Esophagus (tissue), 2 donors: ENCODE data around the gene MSI2. TPM values are rescaled to one million over a fixed set of nuclear protein-coding genes. Genes with fewer than 3 reads are reported as not detected.

Experiments used
- H3K27ac ChIP-seq, 2 donors: one replicate each; pipeline ENCODE4 v1.5.1; 2013; ENCODE audit warnings: low read depth in 2 of 2, mild to moderate bottlenecking in 2 of 2, inconsistent platforms in 1 of 2, low read length in 1 of 2, moderate library complexity in 1 of 2
- H3K27me3 ChIP-seq, 2 donors: one replicate each; pipeline ENCODE4 v1.6.1; 2013; ENCODE audit warnings: low read length in 2 of 2, control low read depth in 1 of 2, mild to moderate bottlenecking in 1 of 2; ENCODE audit not compliant: insufficient read depth in 2 of 2, control insufficient read depth in 1 of 2
- H3K36me3 ChIP-seq, 2 donors: one replicate each; pipeline ENCODE4 v1.6.1; 2013; ENCODE audit warnings: low read length in 1 of 2; ENCODE audit not compliant: control insufficient read depth in 2 of 2, insufficient read depth in 2 of 2
- H3K4me1 ChIP-seq, 2 donors: one replicate each; pipeline ENCODE4 v1.6.1; 2013; ENCODE audit warnings: low read length in 1 of 2; ENCODE audit not compliant: control insufficient read depth in 2 of 2, insufficient read depth in 2 of 2
- H3K4me3 ChIP-seq, 2 donors: one replicate each; pipeline ENCODE4 v1.5.1; 2013; ENCODE audit warnings: low read length in 2 of 2, mild to moderate bottlenecking in 2 of 2, low read depth in 1 of 2, moderate library complexity in 1 of 2
- H3K9me3 ChIP-seq, 2 donors: one replicate each; pipeline ENCODE4 v1.6.1; 2013; ENCODE audit warnings: mild to moderate bottlenecking in 2 of 2, low read depth in 1 of 2, low read length in 1 of 2, moderate library complexity in 1 of 2; ENCODE audit not compliant: control insufficient read depth in 2 of 2, insufficient read depth in 1 of 2
- WGBS, 2 donors: extraction: QIAGEN DNeasy Blood & Tissue Kit; methylation state at CpG; one replicate each; pipeline ENCODE4 v1.1.7; 2013; 5-methylcytosine and 5-hydroxymethylcytosine counted together
- polyA plus RNA-seq, 2 donors: library from polyadenylated mRNA; stranded (reverse); fragments of 200-250 nt; gene quantifications; one replicate each; pipeline ENCODE4 v1.2.3, GENCODE V29; 2013
- donor health status: healthy with polysubstance abuse.
- donor health status: Bipolar disorder and iron deficiency.

Gene MSI2
- polyA plus RNA-seq, 2 donors, result 7.8 to 8.2 TPM

DNA sequence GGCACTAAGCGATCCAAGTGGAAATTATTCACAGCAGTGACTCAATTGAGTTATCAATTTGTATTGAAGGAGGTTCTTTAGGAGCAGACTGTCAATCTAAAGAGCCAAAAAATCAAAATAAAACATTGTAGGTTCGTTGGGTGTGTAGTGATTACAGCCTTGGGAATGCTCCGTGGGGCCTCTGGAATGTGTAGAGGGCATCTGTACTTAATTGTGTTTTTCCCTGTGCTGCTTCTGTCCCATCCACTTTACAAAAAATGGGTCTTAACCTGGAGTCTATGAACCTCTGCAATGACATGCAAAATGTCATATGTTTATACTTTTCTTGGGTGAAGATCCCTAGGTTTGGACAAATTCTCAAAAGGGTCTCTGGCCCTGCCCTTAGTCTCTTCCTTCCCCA, 273.7 kb downstream of the MSI2 start:
- Histone ChIP-seq H3K36me3 (peaks cover 0 to 9% of the 10 kb centered on the region in 2 donors), H3K4me3 (no peak overlapping the region), H3K9me3 (no peaks in the 10 kb centered on the region), H3K27me3 (no peaks in the 10 kb centered on the region), H3K4me1 (peaks cover 2% of the 10 kb centered on the region in 2 donors), H3K27ac (no peak overlapping the region)
- WGBS, 2 donors, result 77 to 80% methylated on average over 3 of the region's 3 CpGs

DNA sequence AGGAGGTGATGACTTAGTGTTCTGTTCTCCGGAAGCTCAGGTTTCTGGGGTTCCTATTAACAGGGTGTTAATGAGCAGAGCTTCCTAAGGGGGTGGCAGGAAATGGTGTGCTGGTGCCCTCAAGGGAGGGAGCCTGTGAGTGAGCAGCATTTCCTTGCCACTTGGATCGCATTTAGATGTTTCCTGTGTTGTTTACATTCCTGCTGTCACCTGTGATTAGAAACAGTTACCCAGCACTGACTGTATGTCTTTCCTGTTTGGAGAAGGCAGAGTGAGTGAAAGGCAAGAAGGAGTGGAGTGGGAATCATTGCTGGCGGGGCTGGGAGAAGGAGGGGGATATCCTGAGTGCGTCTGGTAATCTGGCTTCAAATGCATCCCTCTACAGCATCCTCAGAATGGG, 274.2 kb downstream of the MSI2 start:
- H3K4me1 ChIP-seq, result peaks cover 3 to 5% of the 10 kb centered on the region in 2 donors
- no peak overlapping the region for H3K4me3 ChIP-seq
- 75 to 77% methylated on average over 4 of the region's 4 CpGs for WGBS, 2 donors

DNA sequence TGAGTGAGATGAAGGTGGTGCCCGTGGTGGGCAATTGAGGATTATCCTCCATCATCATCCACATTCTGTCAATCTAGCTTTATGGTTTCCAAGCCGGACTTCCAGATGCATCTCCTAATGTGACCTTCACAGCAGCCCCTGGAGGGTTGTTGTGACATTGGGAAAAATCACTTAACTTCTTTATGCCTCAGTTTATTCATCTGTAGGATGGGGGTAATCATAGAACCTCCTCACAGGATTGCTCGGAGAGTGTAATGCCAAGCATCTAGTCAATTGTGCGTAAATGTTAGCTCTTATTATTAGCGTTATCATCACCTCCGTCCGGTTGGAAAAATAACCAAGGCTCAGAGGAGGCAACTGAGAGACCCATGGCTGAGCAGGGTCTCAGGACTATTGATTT, 274.8 kb downstream of the MSI2 start:
- Histone ChIP-seq H3K4me3 (no peak overlapping the region), H3K36me3 (peaks cover 0 to 9% of the 10 kb centered on the region in 2 donors), H3K27ac (no peak overlapping the region), H3K4me1 (peaks cover 3 to 5% of the 10 kb centered on the region in 2 donors), H3K9me3 (no peaks in the 10 kb centered on the region), H3K27me3 (no peaks in the 10 kb centered on the region)
- WGBS, 2 donors, result 95 to 97% methylated on average over 7 of the region's 7 CpGs

More for the DNA sequence above, 274.2 kb downstream of the MSI2 start:
- peaks cover 0 to 9% of the 10 kb centered on the region in 2 donors for H3K36me3 ChIP-seq
- H3K9me3 ChIP-seq, result no peaks in the 10 kb centered on the region
- H3K27me3 ChIP-seq, result no peaks in the 10 kb centered on the region
- no peak overlapping the region for H3K27ac ChIP-seq

DNA sequence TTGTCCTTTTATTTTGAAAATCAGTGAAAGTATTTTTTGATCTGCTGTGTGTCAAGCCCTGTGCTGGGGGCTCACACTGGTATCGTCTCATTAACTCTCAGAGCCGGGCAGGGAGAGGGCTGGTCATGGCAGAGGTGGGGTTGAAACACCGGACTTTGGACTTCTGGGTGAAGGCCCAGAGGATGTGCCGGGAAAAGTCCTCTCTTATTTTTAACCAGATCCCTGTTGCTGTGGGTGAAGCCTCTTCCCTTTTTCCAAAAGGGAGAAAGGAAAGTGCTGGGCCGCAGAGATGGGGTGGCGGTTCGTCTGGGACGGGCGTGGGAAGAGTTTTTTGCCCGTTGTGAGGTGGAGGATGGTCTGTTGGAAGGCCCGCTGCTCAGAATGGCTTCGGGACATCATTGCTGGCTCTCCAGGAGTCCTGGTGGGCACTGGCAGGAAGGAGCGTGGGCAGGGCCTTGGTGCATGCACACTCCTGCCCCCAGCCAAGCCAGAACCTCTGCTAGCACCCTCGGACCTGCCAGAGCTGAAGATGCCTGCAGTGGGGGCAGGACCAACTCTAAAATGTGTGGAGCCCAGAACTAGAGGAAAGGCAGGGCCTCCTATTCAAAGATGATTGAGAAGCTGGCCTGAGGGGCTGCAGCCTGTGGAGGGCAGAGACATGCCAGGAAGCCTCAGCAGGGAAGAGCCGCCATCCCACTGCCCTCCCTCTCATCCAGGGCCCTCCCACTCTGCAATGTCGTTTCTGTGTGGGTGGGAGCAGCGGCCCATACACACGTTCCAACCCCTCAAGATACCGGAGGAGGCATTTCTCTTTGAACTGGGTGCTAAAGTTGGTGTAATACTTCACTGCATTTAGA, 275.6 kb downstream of the MSI2 start:
- Histone ChIP-seq H3K36me3 (peaks cover 0 to 9% of the 10 kb centered on the region in 2 donors), H3K9me3 (no peaks in the 10 kb centered on the region), H3K4me1 (peaks cover 3 to 5% of the 10 kb centered on the region in 2 donors), H3K27me3 (no peaks in the 10 kb centered on the region), H3K27ac (no peak overlapping the region), H3K4me3 (no peak overlapping the region)
- 78 to 81% methylated on average over 19 of the region's 19 CpGs for WGBS, 2 donors

DNA sequence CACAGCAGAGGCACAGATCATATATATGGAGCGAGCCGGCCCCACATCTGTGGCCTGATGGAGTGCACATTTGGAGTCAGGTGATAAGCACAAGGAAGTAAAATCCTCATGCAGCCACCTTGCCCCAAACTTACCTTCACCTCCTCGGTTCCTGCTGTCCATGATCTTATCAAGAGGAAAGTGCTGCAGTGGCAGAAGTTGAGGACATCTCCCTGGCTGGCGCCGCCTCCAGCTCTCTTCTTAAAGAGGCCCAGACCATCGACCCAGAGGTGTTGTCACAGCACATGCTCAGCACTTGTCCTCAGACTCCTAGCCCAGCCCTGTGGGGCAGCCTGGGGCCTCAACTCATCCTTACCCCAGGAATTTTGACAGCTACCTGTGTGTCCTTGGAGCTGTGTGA, 276.2 kb downstream of the MSI2 start:
- no peaks in the 10 kb centered on the region for H3K27me3 ChIP-seq
- no peak overlapping the region for H3K4me3 ChIP-seq
- 83 to 87% methylated on average over 6 of the region's 6 CpGs for whole genome bisulfite sequencing, 2 donors
- H3K27ac ChIP-seq, result no peak overlapping the region
- H3K9me3 ChIP-seq, result no peaks in the 10 kb centered on the region
- H3K36me3 ChIP-seq, result peaks cover 0 to 9% of the 10 kb centered on the region in 2 donors
- H3K4me1 ChIP-seq, result peaks cover 3 to 5% of the 10 kb centered on the region in 2 donors

DNA sequence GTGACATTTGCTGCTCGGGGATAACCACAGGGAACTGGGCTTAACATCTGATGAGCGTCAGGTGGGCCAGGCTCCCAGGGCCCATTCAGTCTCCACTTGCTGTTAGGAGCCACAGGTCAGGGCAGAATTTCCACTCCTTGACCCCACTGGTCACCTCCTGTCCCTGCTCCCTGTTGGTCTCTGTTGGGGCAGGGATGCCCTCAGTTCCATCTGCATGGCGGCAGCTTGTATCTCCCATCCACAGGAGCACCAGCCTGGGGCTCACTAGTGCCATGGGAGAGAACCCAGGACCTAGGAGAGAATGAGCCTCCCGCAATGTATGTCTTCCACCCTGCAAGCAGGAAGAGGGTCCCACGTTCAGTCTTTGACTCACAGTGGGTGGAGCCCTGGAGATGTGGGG, 276.6 kb downstream of the MSI2 start:
- H3K27ac ChIP-seq, result no peak overlapping the region
- H3K27me3 ChIP-seq, result no peaks in the 10 kb centered on the region
- 75 to 88% methylated on average over 5 of the region's 5 CpGs for WGBS, 2 donors
- peaks cover 0 to 9% of the 10 kb centered on the region in 2 donors for H3K36me3 ChIP-seq
- no peaks in the 10 kb centered on the region for H3K9me3 ChIP-seq
- no peak overlapping the region for H3K4me3 ChIP-seq
- peaks cover 3 to 5% of the 10 kb centered on the region in 2 donors for H3K4me1 ChIP-seq

DNA sequence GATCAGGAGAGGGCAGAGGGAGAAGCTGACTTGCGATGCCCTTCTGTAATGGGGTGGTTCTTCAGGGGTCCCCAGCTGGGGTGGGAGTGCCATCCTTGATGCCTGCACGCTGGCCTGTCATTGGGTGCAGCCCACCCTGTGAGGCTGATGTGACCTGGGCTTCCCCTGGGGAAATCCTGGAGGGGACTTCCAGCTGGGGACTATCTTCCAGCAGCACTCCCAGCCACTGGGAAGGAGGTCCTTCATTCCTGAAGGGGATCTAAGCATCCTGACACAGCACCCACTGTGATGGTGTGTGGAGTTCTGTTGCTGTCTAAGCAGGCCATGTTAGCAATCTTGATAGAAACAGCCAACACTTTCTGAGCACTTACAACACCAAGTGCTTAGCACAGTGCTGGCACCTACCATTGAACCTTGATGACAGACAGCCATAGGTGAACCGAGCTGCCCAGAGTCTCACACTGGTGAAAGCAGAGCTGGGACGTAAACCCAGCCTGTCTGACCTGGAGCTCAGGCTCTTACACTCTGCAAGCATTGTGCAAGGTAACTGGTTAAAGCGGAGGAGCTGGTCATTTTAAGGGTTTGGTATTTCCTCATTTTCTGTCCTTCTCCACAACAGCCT, 277.5 kb downstream of the MSI2 start:
- Histone ChIP-seq H3K4me1 (peaks cover 3 to 5% of the 10 kb centered on the region in 2 donors), H3K36me3 (peaks cover 0 to 9% of the 10 kb centered on the region in 2 donors), H3K9me3 (no peaks in the 10 kb centered on the region), H3K4me3 (no peak overlapping the region), H3K27ac (no peak overlapping the region), H3K27me3 (no peaks in the 10 kb centered on the region)
- WGBS, 2 donors, result 94 to 95% methylated on average over 5 of the region's 5 CpGs

DNA sequence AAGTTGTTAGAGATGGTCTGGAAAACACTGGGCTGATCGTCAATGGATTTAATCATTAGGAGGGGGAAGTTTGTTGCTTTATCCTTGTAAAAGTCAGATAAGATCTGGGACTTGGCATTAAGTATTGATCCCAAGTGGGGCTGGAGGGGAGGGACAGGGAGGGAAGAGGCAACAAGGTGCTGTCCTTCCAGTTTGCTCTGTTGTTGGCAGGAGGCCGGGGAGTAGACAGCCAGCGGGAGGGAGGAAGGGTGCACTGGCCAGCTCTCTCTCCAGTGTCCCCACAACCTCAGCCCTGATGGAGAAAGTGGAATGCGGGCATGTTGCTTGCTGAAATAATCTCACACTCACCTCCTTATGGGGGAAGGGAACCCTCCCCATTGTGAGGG, 278.5 kb downstream of the MSI2 start:
- H3K4me1 ChIP-seq, result peaks cover 3 to 5% of the 10 kb centered on the region in 2 donors
- 85 to 89% methylated on average over 4 of the region's 4 CpGs for WGBS, 2 donors
- H3K27ac ChIP-seq, result no peak overlapping the region
- H3K27me3 ChIP-seq, result no peaks in the 10 kb centered on the region
- peaks cover 0 to 9% of the 10 kb centered on the region in 2 donors for H3K36me3 ChIP-seq
- no peaks in the 10 kb centered on the region for H3K9me3 ChIP-seq
- H3K4me3 ChIP-seq, result no peak overlapping the region

DNA sequence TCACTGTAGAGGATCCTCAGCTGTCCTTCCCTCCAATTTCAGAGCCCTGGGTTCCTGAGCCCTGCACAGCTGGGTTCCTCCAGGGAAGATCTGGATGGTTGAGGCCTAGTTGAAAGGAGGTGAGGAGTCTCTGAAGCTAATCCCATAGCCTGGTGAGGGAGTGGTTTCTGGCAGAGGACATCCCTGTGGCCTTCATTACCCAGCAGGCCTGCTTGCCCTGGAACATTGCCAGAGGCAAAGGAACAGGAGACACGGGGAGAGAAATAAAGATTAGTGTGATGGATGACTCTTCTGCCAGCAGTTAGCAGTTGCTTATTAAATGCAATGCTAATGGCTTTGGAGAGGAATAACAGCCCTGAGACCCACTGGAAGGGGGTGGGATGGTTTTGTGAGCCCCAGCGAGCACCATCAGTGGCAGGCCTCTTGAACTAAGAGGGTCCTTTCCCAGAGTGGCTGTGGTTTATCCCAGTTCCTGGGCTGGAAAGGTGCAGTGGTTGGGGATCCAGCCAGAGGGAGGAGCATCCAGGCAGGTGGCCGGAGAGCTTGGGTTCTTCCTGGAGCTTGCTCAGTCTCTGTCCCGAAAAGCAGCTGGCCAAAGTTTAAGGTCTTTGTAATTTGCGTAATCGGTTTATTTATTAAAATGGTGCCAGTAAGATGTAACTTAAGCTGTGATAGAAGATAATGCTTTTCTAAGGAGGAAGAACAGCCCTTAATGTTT, 279.1 kb downstream of the MSI2 start:
- Histone ChIP-seq H3K27me3 (no peaks in the 10 kb centered on the region), H3K4me3 (no peak overlapping the region), H3K36me3 (peaks cover 0 to 8% of the 10 kb centered on the region in 2 donors), H3K27ac (no peak overlapping the region), H3K9me3 (no peaks in the 10 kb centered on the region), H3K4me1 (peaks cover 3 to 5% of the 10 kb centered on the region in 2 donors)
- WGBS, 2 donors, result 60 to 67% methylated on average over 6 of the region's 6 CpGs
